AG09309 (cell line): ENCODE results near the gene CHST4.
"Not testable (repeated sequence)": the region's sequence is repeated elsewhere in the genome, so short reads cannot be mapped to it uniquely, and the experiment has no call there.

Experiments used
- DNase-seq: peaks from one replicate; pipeline ENCODE4 v3.0.0-alpha.2; 2010; ENCODE audit warnings: low read depth
- H3K4me3 ChIP-seq: 2 replicates; pipeline ENCODE4 v1.5.1; 2011; ENCODE audit warnings: mild to moderate bottlenecking, low read depth, low read length, moderate library complexity; ENCODE audit not compliant: control insufficient read depth
- CTCF ChIP-seq: IDR thresholded peaks from 2 replicates; pipeline ENCODE4 v1.5.1; 2011; ENCODE audit warnings: mild to moderate bottlenecking, low read depth, low read length, inconsistent platforms; ENCODE audit not compliant: insufficient read depth, control insufficient read depth; ENCODE audit errors: missing control alignments

CHST4 gene

DNA sequence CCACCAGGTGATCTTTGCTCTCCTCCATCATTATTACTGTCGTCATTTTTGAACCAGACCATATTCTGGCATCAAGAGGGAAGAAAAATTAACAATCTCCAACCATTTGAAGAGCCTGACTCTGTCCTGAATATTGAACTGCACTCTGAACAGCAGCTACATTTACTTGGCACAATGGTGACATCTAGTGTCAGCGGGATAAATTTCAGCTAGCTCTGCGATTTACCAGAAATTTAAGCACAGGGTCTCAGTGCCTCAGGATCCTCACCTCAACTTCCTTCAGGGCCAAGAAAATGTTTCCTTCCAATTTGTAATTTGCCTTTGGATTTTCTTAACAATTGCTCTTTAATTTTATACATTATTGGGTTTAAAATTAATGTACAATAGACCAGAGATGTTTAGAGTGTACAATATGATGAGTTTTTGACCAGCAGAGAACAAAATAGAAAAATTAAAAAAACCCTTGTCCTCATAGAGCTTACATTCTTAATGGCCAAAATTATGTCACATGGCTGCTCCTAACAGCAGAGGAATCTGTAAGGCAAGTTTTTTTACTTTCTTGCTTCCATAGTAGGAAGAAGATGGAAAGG lies 26.4 kb upstream of the CHST4 start:
- no peak overlapping the region for H3K4me3 ChIP-seq
- TF ChIP-seq CTCF = peak; percentile 66
- no peak for DNase-seq

DNA sequence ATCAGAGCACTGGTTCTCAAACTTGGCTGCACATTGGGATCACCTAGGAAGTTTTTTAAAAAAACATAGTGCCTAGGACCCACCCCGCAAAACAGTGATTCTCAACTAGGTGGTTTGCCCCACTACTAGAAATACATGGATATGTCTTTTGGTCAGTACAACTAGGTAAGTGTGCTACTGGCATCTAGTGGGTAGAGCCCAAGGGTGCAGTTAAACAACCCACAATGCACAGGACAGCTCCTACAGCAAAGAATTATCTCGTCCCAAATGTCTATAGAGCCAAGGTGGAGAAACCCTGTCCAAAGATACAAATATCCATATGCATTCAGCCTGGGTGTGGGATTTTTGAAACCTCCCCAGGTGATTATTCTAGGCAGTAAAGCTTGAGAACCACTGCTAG lies 25.3 kb upstream of the CHST4 start:
- no peak overlapping the region for H3K4me3 ChIP-seq
- TF ChIP-seq CTCF = no peak
- DNase-seq = no peak

- peak; percentile 4 for TF ChIP-seq CTCF
- no peak overlapping the region for H3K4me3 ChIP-seq
- DNase-seq = no peak
Observed at GRCh38 chr16:71501547-71501946, 24.7 kb upstream of the CHST4 start.

DNA sequence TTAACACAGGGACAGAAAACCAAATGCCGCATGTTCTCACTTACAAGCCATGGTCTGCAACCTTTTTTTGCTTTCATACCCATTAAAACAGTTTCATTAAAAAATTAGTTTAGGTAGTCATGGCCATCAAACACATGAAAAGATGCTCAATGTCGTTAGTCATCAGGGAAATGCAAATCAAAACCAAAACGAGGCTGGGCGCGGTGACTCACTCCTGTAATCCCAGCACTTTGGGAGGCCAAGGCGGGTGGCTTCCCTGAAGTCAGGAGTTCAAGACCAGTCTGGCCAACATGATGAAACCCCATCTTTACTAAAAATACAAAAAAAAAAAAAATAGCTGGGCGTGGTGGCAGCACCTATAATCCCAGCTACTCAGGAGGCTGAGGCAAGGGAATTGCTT lies 22.2 kb upstream of the CHST4 start:
- not testable (repeated sequence) for H3K4me3 ChIP-seq, DNase-seq

DNA sequence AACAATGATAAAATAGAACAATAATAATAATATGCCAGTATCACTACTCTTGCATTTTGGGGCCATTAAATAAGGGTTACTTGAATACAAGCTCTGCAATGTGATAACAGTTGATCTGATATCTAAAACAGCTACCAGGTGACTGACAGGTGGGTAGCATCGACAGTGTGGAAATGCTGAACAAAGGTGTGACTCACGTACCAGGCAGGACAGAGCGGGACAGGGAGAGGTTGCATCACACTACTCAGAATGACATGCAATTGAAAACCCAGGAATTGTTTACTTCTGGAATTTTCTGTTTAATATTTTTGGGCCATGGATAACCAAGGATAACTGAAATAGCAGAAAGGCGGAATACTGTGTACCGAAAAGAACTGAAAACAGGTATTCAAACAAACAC lies 21.3 kb upstream of the CHST4 start:
- no peak overlapping the region for H3K4me3 ChIP-seq
- DNase-seq = no peak
- TF ChIP-seq CTCF = no peak

GRCh38 chr16:71507061-71507460 lies 19.2 kb upstream of the CHST4 start:
- no peak overlapping the region for H3K4me3 ChIP-seq
- no peak for TF ChIP-seq CTCF
- DNase-seq = no peak

DNA sequence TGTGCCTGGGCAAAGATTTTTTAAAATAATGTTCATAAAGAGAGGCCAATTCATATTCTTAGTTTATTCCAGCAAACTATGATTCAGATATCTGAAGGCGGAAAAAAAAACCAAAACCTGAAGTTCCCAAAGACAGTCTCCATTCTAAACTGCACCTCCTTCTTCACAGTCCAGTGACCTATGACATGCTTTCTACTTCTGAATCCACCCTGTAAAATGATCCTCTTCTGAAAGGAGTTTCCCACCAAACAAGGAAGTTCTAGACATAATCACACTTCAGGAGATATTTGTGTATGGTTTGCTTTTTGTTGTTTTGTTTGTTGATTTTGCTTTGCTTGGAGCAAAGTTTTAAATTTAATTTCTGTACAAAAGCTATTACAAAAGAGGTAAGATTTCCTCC lies 12.9 kb upstream of the CHST4 start:
- no peak for TF ChIP-seq CTCF
- no peak overlapping the region for H3K4me3 ChIP-seq

More for the DNA sequence above, 12.9 kb upstream of the CHST4 start:
- DNase-seq = no peak
